IPS-18a (cell line): Measurements from ENCODE around the gene C1QL4.

ENCODE experiments used
- H3K27ac ChIP-seq: one replicate; pipeline ENCODE4 v1.5.1; 2013; ENCODE audit warnings: low read length
- H3K27me3 ChIP-seq: one replicate; pipeline ENCODE4 v1.6.1; 2013; ENCODE audit warnings: mild to moderate bottlenecking, low read length; ENCODE audit not compliant: control insufficient read depth, insufficient read depth
- H3K36me3 ChIP-seq: one replicate; pipeline ENCODE4 v1.6.1; 2013; ENCODE audit warnings: low read depth, low read length; ENCODE audit not compliant: control insufficient read depth
- H3K4me1 ChIP-seq: one replicate; pipeline ENCODE4 v1.6.1; 2013; ENCODE audit warnings: low read depth, low read length; ENCODE audit not compliant: control insufficient read depth
- H3K4me3 ChIP-seq: one replicate; pipeline ENCODE4 v1.5.1; 2013; ENCODE audit warnings: low read length
- H3K9ac ChIP-seq: one replicate; pipeline ENCODE4 v1.6.1; 2013; ENCODE audit warnings: mild to moderate bottlenecking, low read length, moderate library complexity
- H3K9me3 ChIP-seq: one replicate; pipeline ENCODE4 v1.6.1; 2013; ENCODE audit warnings: low read depth, low read length; ENCODE audit not compliant: control insufficient read depth

C1QL4 gene

DNA sequence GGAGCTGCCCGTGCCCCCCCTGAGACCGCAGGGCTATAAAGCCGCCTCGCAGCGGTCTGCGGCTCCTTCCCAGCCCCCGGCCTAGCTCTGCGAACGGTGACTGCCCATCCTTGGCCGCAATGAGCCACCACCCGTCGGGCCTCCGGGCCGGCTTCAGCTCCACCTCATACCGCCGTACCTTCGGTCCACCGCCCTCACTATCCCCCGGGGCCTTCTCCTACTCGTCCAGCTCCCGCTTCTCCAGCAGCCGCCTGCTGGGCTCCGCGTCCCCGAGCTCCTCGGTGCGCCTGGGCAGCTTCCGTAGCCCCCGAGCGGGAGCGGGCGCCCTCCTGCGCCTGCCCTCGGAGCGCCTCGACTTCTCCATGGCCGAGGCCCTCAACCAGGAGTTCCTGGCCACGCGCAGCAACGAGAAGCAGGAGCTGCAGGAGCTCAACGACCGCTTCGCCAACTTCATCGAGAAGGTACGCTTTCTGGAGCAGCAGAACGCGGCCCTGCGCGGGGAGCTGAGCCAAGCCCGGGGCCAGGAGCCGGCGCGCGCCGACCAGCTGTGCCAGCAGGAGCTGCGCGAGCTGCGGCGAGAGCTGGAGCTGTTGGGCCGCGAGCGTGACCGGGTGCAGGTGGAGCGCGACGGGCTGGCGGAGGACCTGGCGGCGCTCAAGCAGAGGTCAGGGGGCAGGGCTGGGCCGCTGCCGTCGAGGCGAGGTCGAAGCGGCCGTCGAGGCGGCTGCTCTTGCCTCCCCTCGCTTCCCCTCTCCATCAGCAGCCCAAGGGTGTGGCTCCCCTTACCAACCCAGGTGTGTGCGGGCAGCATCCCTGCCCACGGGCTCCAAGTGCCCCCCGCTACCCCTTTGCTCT, 41.7 kb downstream of the C1QL4 start, which contains the start of gene PRPH:
PRPH (plus strand) TSS at position 66 of the 855 bp plus-strand sequence; CDS start at position 120, 54 bp downstream.
- no peak within 1 kb of the TSS for H3K27ac ChIP-seq
- peaks cover 74% of the 10 kb centered on the region for H3K27me3 ChIP-seq
- H3K9me3 ChIP-seq, result no peaks in the 10 kb centered on the region
- no peak within 1 kb of the TSS for H3K9ac ChIP-seq
- no peaks in the 10 kb centered on the region for H3K36me3 ChIP-seq
- peaks cover 14% of the 10 kb centered on the region for H3K4me1 ChIP-seq
- peak within 1 kb of the TSS; percentile 22 for H3K4me3 ChIP-seq

DNA sequence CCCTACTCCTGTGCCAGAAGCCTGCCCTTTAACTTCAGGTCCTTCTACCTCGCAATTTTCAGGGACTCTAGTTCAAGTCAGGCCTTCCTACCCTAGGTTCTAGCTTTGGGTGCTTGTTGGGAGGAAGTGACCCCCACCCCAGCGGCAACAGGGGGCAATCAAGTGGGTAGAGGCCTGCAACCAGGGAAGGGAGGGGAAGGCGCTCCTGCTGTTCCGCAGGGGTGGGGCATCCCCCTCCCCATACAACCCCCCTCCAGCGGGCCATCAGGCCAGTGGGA, 42.2 kb downstream of the C1QL4 start:
- no peaks in the 10 kb centered on the region for H3K9me3 ChIP-seq
- peaks cover 14% of the 10 kb centered on the region for H3K4me1 ChIP-seq
- H3K36me3 ChIP-seq, result no peaks in the 10 kb centered on the region
- peaks cover 74% of the 10 kb centered on the region for H3K27me3 ChIP-seq
- H3K4me3 ChIP-seq, result no peak overlapping the region
- H3K9ac ChIP-seq, result no peak overlapping the region
- H3K27ac ChIP-seq, result no peak overlapping the region

DNA sequence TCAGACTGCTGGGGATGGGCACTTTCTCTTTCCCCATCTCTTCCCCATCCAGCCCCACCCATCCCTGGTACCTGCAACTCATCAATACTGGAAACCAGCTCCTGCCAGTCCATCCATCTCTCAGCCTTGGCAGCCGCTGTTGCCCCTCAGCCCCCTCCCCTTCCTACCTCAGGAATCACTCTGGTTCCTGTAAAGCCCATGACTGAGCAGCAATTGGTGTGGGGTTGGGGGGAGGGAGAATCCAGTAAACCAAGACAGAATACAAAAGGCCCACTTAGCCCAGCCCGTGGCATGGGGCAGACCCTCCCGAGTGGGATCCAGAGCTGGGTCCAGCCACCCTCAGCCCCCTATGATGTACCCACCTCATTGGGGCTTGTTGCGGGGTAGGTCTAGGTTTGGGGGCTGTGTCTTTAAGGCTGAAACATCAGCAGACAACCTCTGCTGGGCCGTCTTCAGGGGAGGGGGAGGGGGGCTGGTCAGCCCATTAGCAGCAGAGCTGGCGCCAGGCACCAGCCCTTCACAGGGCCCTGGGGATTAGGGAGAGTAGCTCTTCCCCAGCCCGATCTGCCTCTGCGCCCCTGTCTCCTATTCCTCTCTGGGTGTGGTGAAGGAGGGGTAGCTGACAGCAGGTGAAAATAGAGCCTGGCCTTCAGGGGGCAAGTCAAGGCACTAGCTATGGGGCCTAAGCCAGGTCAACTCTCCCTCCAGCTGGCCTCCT, 42.7 kb downstream of the C1QL4 start:
- Histone ChIP-seq H3K36me3 (no peaks in the 10 kb centered on the region), H3K27me3 (peaks cover 75% of the 10 kb centered on the region), H3K9me3 (no peaks in the 10 kb centered on the region), H3K4me1 (peaks cover 14% of the 10 kb centered on the region), H3K27ac (no peak overlapping the region), H3K9ac (no peak overlapping the region), H3K4me3 (no peak overlapping the region)

DNA sequence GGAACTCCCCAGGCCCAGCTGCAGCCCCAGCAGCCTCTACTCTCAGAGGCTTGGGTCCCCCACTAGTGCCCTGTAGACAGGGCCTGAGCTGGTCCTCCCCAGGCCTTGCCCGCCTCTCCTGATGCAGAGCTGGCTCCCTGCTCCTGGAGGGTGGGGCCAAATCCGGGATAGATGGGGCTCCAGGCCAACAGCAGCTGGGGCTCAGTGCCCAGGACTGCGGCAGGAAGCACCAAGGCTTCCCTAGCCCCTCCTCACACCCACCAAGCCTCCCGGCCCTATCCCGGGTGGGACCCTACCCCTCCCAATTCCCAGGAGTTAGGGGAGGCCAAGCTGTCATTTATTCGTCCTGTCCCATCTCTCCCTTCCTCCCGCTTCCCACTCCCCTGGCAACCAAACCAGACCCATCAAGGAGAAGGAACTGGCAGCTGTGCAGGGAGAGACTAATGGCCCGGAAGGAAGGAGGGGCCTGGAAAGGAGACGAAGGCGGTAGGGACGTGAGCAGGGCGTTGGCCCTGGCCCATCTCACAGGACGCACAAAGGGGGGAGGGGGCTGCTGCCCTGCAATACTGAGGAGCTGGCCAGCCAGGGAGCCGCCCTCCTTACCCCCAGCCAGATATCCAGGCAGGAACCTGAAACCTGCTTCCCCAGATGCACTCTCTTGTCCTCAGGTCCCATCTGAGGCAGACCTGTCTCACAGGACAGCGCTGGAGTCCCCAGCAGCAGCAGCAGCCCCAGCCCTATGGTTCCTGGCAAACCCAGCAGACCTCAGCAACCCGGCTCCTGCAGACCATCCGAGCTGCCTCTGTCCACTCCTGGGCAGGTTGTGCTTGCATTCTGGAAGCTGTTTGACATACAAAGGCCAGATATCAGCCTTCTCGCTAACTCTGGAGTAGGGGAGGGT, 43.7 kb downstream of the C1QL4 start:
- no peaks in the 10 kb centered on the region for H3K9me3 ChIP-seq
- no peak overlapping the region for H3K9ac ChIP-seq
- no peaks in the 10 kb centered on the region for H3K36me3 ChIP-seq
- no peak overlapping the region for H3K27ac ChIP-seq
- peaks cover 14% of the 10 kb centered on the region for H3K4me1 ChIP-seq
- H3K27me3 ChIP-seq, result peaks cover 75% of the 10 kb centered on the region
- H3K4me3 ChIP-seq, result no peak overlapping the region

DNA sequence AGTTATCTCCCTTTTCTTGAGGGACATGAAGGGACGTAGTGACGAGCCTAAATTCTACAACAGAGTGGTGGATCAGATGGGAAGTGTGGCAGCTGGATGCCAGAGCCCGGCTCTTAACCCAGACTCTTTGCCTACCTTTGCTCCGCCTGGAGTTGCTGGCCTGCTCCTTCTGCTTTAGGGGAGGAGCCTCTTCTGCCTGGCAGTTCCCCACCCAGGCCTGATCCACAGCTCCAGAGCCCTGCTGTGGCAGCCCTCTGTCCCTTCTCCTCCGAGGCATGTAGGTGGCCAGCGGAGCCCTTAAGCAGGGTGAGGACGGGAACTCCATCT, 44.3 kb downstream of the C1QL4 start:
- no peaks in the 10 kb centered on the region for H3K36me3 ChIP-seq
- H3K4me3 ChIP-seq, result no peak overlapping the region
- peaks cover 74% of the 10 kb centered on the region for H3K27me3 ChIP-seq
- no peaks in the 10 kb centered on the region for H3K9me3 ChIP-seq
- no peak overlapping the region for H3K9ac ChIP-seq
- H3K4me1 ChIP-seq, result peaks cover 14% of the 10 kb centered on the region
- H3K27ac ChIP-seq, result no peak overlapping the region

DNA sequence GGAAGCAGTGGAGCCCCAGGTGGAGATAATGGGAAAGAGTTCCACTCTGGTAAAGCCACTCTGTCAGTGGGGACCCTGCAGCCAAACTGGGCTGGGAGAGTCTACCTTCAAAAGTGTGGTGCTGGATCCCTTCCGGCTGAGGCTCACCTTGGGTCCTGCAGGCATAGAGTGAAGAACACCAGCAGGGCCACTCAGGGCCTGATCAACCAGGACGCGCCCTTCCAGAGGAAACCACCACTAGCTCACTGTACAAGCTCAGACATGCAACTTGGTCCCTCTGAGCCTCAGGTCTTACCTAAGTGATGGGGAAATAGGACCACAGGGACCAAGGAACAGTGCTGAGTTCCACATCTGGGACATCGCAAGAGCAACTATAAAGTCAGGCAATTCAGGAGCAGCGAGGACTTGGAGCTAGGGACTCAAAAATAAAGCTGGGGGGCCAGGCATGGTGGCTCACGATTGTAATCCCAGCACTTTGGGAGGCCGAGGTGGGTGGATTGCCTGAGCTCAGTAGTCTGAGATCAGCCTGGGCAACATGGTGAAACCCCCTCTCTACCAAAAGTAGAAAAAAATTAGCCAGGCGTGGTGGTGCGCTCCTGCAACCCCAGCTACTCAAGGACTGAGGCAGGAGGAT, 47.9 kb downstream of the C1QL4 start:
- H3K27me3 ChIP-seq, result peaks cover 45% of the 10 kb centered on the region

DNA sequence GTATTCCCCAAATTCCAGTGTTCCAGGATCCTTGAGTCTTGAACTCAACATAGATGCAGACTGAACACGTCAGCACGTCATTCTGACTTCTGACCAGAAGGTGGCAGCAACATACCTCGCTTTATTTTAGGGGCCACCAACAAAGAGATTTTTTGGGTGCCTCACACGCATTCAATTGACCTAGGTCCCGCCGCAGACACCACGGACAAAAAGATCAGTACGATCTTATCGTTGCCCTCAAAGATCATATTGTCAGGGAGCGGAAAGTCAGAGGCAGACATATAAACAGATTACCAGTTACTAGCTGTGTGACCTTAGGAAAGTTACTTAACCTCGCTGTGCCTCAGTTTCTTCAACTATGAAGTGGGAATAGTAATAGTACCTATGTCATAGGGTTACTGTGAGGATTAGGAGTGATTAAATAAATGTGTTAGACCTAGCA, 48.6 kb downstream of the C1QL4 start:
- no peak overlapping the region for H3K4me3 ChIP-seq
- H3K36me3 ChIP-seq, result no peaks in the 10 kb centered on the region
- peaks cover 39% of the 10 kb centered on the region for H3K27me3 ChIP-seq
- no peak overlapping the region for H3K9ac ChIP-seq
- no peaks in the 10 kb centered on the region for H3K9me3 ChIP-seq
- H3K4me1 ChIP-seq, result peaks cover 6% of the 10 kb centered on the region
- H3K27ac ChIP-seq, result no peak overlapping the region

More for the DNA sequence above, 47.9 kb downstream of the C1QL4 start:
- Histone ChIP-seq H3K36me3 (no peaks in the 10 kb centered on the region), H3K9me3 (no peaks in the 10 kb centered on the region), H3K27ac (no peak overlapping the region), H3K4me3 (no peak overlapping the region), H3K4me1 (peaks cover 8% of the 10 kb centered on the region), H3K9ac (no peak overlapping the region)

DNA sequence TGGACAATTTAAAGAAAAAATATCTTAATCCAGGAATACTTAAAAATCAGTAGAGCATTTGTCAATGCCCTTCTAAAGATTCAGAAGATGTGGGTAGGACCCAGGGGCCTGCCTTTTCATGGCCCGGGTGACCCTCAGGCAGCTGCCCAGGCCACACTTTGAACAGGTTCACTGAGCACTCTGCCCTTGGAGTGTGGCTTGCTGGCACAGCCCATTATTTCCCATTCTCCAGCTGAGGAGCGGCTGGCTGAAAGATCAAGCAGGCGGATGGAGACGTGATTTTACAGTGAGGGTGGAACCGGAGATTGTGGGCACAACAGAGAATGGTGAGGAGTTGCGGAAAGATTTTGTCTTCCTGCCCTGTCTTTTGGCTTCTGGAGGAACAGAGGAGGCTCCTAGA, 49.1 kb downstream of the C1QL4 start:
- no peak overlapping the region for H3K4me3 ChIP-seq
- H3K27ac ChIP-seq, result no peak overlapping the region
- no peak overlapping the region for H3K9ac ChIP-seq
- no peaks in the 10 kb centered on the region for H3K9me3 ChIP-seq
- peaks cover 33% of the 10 kb centered on the region for H3K27me3 ChIP-seq
- peaks cover under 1% of the 10 kb centered on the region for H3K4me1 ChIP-seq
- no peaks in the 10 kb centered on the region for H3K36me3 ChIP-seq

DNA sequence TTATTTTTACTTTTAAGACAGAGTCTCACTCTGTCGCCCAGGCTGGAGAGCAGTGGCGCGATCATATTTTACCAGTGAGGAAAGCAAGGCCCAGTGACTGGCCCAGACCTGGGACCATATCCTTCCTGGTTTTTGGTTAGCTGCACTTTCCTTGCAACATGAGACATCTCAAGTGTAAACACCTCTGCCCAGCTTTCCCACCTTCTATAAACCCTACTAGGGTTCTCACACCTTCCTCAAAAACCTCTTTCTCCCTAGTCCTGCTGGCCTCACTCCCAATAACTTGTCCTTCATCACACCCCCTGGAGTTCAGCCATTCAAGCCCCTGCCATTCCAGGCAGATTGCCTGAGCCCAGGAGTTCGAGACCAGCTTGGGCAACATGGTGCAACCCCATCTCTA, 52.3 kb downstream of the C1QL4 start:
- Histone ChIP-seq H3K36me3 (no peaks in the 10 kb centered on the region), H3K9ac (no peak overlapping the region), H3K4me3 (no peak overlapping the region), H3K27ac (no peak overlapping the region), H3K27me3 (peaks cover 21% of the 10 kb centered on the region), H3K9me3 (no peaks in the 10 kb centered on the region), H3K4me1 (peaks cover 6% of the 10 kb centered on the region)

DNA sequence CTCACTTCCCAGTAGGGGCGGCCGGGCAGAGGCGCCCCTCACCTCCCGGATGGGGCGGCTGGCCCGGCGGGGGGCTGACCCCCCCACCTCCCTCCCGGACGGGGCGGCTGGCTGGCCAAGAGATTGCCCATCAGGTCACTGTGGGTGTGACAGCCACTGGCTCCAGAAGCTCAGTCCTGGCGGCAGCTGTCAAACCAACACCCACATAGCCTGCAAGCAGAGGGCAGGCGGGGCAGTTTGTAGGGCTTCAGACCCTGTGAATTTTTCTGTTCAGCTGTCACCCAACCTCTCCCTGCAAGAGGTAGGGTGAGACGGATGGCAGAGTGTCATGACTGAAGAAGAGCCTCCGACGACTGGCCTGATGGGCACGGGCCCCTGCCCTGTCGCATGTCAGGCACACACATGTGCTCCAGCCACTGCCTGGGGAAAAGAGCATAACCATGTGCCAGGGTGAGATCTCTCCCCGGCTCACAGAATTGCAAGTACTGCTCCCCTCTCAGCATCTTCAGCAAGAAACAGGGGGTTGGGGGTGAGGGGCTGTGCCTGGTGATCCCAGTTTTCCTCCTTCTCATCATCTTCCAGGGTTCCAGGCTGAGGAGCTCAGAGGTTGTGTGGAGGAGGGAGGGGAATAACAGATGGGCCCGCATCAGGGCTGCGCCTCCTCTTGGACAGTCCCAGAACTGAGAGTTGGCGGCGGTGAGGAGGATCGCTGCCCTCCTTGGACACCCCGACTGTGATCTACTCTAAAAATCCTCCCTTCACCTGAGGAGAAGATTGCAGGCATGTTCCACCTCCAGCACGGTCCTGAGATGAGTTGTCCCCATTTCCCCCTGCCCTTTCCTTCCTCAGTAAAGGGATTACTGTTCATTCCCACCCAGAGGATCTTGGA, 53.2 kb downstream of the C1QL4 start:
- no peak overlapping the region for H3K9ac ChIP-seq
- H3K4me1 ChIP-seq, result peaks cover 9% of the 10 kb centered on the region
- peaks cover 16% of the 10 kb centered on the region for H3K27me3 ChIP-seq
- no peak overlapping the region for H3K27ac ChIP-seq
- no peaks in the 10 kb centered on the region for H3K36me3 ChIP-seq
- H3K9me3 ChIP-seq, result no peaks in the 10 kb centered on the region
- H3K4me3 ChIP-seq, result no peak overlapping the region
